HG02571 (cell line): ENCODE data around the gene NTHL1.

Experiments used
- ATAC-seq: cut with Tn5 transposase; IDR thresholded peaks from one replicate; pipeline ENCODE4 v1.9.1; 2021; ENCODE audit warnings: mild to moderate bottlenecking, moderate library complexity; ENCODE audit not compliant: unreplicated experiment

The NTHL1 gene

DNA sequence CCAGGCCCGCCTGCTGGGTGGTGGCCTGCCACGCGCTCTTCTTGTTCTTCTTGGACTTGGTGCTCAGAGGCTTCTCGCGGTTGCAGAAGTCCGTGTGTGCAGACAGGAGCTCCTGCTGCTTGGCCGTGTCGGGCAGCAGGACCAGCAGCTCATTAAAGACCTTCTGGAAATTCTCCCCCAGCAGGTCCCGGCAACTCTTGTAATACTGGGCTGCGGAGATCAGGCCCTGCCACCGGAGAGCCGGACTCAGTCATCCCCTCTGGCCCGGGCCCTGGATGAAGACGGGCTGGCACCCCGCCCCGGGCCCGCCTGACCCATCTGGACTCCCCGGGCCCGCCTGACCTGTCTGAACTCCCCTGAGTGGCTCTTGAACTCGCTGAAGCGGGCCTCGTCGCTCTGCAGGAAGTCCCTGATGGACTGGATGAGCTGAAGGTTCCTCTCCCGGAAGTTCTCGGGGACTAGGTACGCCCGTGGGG is 49.2 kb downstream of the NTHL1 start:
- ATAC-seq, result no peak

GRCh38 chr16:1997494-1998359 is 49.9 kb downstream of the NTHL1 start:
- ATAC-seq, result no peak

DNA sequence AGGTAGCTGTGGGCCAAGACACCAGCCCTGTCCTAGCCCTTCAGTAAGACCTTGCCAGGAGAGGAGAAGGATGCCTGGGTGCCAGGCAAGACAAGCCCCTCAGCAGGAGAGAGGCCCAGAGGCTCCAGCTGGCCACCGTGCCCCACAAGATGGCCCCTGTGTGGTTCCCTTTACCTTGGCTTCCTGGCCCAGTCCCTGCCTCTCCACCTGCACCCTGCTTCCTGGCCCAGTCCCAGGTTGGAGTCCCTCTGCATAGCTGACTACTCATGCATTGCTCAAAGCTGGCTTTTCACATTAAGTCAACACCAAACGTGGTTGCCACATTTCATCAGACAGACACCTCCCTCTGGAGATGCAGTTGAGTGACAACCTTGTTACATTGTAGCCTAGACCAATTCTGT is 53.9 kb downstream of the NTHL1 start:
- no peak for ATAC-seq

DNA sequence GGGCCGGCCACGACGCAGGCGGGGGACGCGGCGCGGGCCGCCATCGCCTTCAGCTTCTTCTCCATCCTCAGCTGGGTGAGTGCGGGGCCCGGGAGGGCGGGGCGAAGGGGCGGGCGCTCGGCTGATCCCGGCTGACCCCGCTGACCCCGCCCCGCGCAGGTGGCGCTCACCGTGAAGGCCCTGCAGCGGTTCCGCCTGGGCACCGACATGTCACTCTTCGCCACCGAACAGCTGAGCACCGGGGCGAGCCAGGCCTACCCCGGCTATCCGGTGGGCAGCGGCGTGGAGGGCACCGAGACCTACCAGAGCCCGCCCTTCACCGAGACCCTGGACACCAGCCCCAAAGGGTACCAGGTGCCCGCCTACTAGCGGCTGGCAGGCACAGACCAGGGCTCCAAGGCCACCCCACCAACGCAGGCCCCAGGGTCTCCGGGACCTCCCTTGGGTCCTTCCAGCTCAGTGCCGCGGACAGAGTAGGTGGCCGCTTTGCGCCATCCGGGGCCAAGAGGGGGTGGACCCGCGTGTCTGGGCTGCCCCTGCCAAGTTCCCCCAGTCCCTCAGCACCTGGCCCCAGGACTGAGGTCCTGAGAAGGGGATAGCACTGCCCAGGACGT is 54.8 kb downstream of the NTHL1 start:
- no peak for ATAC-seq

DNA sequence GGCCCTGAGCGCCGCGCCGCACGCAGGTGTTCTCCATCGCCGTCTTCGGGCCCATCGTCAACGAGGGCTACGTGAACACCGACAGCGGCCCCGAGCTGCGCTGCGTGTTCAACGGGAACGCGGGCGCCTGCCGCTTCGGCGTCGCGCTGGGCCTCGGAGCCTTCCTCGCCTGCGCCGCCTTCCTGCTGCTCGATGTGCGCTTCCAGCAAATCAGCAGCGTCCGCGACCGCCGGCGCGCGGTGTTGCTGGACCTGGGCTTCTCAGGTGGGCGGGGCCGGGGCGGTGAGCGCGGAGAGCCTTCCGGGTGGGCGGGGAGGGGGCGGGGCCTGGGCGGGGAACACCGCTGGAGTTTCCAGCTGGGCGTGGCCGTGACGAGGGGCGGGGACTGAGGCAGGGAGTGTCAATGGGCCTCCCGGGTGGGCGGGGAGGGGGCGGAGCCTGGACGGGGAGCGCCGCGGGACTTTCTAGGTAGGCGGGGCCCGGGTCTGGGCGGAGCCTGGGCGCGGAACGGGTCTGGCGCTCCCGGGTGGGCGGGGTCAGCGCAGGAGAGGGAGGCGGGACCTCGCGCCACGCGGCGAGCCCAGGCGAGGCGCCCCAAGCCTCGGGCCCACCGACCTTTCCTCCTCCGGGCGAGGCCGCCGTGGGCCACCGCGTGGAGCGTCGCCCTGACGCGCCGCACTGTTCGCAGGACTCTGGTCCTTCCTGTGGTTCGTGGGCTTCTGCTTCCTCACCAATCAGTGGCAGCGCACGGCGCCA is 55.5 kb downstream of the NTHL1 start:
- ATAC-seq, result peak; percentile 46

DNA sequence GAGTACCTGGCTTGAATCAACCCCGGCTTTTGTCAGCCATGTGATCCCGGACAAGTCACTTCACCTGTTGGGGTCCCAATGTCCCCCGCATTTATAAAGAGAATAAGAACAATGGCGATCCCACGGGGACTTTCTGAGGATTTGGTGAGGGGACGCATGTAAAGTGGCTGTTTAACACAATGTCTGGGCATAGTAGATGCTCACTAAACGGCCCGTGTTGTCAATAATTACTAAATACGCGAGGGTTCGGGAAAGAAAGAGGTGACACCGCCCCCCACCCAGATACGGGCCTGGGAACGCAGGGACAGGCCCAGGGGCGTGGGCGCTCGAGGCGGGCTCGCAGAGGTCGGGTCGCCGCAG is 56.1 kb downstream of the NTHL1 start:
- no peak for ATAC-seq

DNA sequence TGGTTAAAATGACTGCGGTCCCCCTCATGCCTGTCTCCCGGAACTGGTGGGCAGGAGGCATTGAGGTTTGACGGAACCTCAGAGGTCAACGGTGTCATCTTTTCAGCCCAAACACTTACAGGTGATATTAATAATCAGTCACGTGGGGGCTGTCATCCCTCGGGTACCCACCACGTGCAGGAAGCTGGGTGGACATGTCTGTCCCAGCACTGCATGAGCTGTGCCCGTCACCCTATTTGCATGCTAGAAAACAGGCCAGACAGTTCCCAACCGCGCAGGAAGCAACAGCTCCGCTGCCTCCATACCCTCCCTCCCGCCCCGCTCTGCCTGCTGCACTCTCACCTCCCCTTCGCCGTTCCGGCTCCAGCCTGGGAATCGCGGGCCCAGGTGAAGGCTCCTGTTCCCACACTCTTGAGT is 56.5 kb downstream of the NTHL1 start:
- ATAC-seq, result no peak

- ATAC-seq, result no peak
Observed at GRCh38 chr16:1990351-1991134, 57.1 kb downstream of the NTHL1 start.

DNA sequence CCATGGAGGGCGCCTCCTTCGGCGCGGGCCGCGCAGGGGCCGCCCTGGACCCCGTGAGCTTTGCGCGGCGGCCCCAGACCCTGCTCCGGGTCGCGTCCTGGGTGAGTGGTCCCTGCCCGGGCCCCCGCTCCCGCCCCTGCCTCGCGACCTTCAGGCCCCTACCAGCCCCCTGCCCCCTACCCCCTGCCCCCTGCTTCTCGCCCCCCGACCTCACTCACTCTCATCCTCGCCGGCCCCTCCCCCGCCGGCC is 57.6 kb downstream of the NTHL1 start:
- no peak for ATAC-seq
